Pancreas (tissue), 10 donors: ENCODE results near the gene PBXIP1. TPM values are rescaled to one million over a fixed set of nuclear protein-coding genes. Genes with fewer than 3 reads are reported as not detected.

Experiments used
- ATAC-seq, 4 donors: fragments of 200-7000 bp; cut with Tn5 transposase; one replicate each; pipeline versions ENCODE4 v1.8.0 to v1.9.1; 2020; ENCODE audit warnings: mild to moderate bottlenecking in 4 of 4, moderate library complexity in 4 of 4
- DNase-seq, 6 donors: peaks; one replicate each; pipeline ENCODE4 v3.0.0-alpha.2; 2020
- FAIRE-seq: peaks from 2 replicates; lab custom pipeline; 2012; peaks lifted over from hg19 to GRCh38; lab: Jason Lieb, UNC
- H3K27ac ChIP-seq, 4 donors: fragments of 200-600 bp; sonication (generic); 1 replicate in 3 of 4; 2 replicates in 1 of 4; pipeline versions ENCODE4 v1.5.0 to v1.8.0; 2020
- H3K27me3 ChIP-seq, 4 donors: fragments of 200-600 bp; one replicate each; pipeline ENCODE4 v1.8.0; 2021
- H3K36me3 ChIP-seq, 3 donors: fragments of 200-600 bp; sonication (generic) in 1 of 3; one replicate each; pipeline versions ENCODE4 v1.5.0 to v1.8.0; 2020 to 2021
- H3K4me1 ChIP-seq, 3 donors: fragments of 200-600 bp; one replicate each; pipeline ENCODE4 v1.8.0; 2021
- H3K4me3 ChIP-seq, 4 donors: fragments of 200-600 bp; sonication (generic) in 2 of 4; one replicate each; pipeline versions ENCODE4 v1.5.0 to v1.8.0; 2020 to 2021
- H3K9me3 ChIP-seq, 4 donors: fragments of 200-600 bp; one replicate each; pipeline ENCODE4 v1.8.0; 2021
- CTCF ChIP-seq, 4 donors: fragments of 200-600 bp; sonication (generic) in 3 of 4; IDR thresholded peaks; one replicate each; pipeline versions ENCODE4 v1.5.0 to v1.8.0; 2021; ENCODE audit warnings: antibody characterized with exemption in 4 of 4
- WGBS, 2 donors: extraction: QIAGEN DNeasy Blood & Tissue Kit; methylation state at CpG; one replicate each; pipeline ENCODE4 v1.1.7; 2013; 5-methylcytosine and 5-hydroxymethylcytosine counted together
- intact Hi-C, 3 donors: fragments of 100-400 bp; cut with DNase I; formaldehyde crosslinking; loops; one replicate each; pipeline versions ENCODE4 v1.11.1 to v1.14.2; 2022
- polyA plus RNA-seq, 2 donors: library from polyadenylated mRNA; stranded (reverse); fragments of 200-250 nt; gene quantifications; one replicate each; pipeline ENCODE4 v1.2.3, GENCODE V29; 2013
- total RNA-seq, 6 donors: library from RNA; stranded (reverse); fragmentation: NEBNext Ultra II Directional in 4 of 6; extraction: Animal tissue kit (Norgen Biotek cat#: 25700) in 4 of 6; gene quantifications; one replicate each; pipeline versions ENCODE4 v1.2.1 to v1.2.4, GENCODE V29; 2021 to 2023
- donor health status: healthy with polysubstance abuse.
- donor health status: DM: no; HTN: no; CAD: no; lungs with moderate emphysema.
- donor health status: DM: no; HTN: no; CAD: no.
- donor health status: control.
- donor health status: control.
- donor health status: Bipolar disorder and iron deficiency.
- donor health status: DM: yes; HTN: yes; CAD: no.
- donor health status: DM: no; HTN: no; CAD: no.
- donor health status: DM: no; HTN: no; CAD: no.
- donor health status: DM: yes; HTN: yes; CAD: no.

Gene PBXIP1
- total and polyA plus RNA-seq, 8 donors: 15.6 to 53.1 (median 28.4) TPM

DNA sequence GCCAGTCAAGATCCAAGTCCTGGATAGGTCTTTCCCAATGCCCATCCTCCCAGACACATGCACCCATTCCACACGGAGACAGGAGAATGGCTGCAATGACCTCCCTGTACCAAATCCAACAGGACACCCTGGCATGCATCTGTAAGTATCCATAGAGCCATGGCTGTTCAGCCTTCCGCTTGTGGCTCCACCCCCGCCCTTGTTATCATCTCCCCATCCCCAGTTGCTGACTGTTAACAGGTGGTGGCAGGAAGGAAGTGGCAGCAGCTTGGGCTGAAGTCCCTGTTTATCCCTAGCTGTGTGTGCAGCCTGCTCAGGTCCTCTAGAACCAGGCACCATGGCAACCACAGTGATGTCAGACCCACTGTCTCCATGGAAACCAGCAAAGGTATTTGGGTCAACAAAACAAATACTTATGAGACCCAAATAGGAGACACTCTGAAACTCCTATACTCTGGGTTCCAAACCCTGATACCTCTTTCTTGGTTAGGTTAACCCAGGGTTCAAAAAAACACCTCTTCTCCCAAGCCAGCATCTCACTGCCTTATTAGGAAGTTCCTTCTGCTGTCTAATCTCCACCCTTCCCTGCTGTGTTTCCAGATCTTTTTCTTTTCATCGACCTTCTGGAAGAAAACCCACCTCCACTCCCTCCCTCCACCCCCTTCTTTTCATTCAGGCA, 721 bp downstream of the PBXIP1 start:
- ATAC-seq: peak; percentile 35 to 74 (median 60)
- DNase-seq: peak in 2 of 6 donors; percentile 41 to 59
- TF ChIP-seq CTCF (IDR thresholded peaks at IDR 0.05): no peak

DNA sequence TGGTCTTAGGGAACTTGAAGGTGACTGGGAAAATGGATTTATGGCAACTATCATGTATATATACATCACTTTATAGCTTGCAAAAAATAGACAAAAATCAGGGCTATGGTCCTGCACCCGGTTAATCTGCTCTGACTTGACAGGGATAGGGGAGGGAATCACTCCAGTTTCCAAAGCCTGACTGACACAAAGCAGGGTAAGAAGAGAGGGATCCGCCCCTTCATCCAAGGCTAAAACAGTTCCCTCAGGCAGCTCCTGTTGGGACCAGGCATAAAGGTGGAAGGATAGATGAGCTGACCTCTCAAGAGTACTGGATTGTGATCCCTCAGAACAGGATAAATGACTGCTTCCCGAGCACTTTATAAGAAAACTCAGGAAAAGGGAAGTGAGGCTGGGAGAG, 1.4 kb downstream of the PBXIP1 start:
- ATAC-seq: no peak
- WGBS, 2 donors: 65 to 73% methylated on average over 3 of the region's 3 CpGs
- Histone ChIP-seq H3K36me3 (peaks cover 0 to 3% (median 0%) of the 10 kb centered on the region in 3 donors), H3K27ac (no peak overlapping the region), H3K4me1 (peaks cover 13 to 16% (median 15%) of the 10 kb centered on the region in 3 donors), H3K4me3 (no peak overlapping the region), H3K9me3 (no peaks in the 10 kb centered on the region), H3K27me3 (no peaks in the 10 kb centered on the region)
- FAIRE-seq: no peak
- TF ChIP-seq CTCF (IDR thresholded peaks at IDR 0.05): no peak
- DNase-seq: no peak
- intact Hi-C loops: no loop called here

More for the DNA sequence above, 721 bp downstream of the PBXIP1 start:
- peaks cover 0 to 3% (median 0%) of the 10 kb centered on the region in 3 donors for H3K36me3 ChIP-seq
- FAIRE-seq: no peak
- no peaks in the 10 kb centered on the region for H3K27me3 ChIP-seq
- H3K4me1 ChIP-seq: peaks cover 13 to 16% (median 15%) of the 10 kb centered on the region in 3 donors
- H3K9me3 ChIP-seq: no peaks in the 10 kb centered on the region
- intact Hi-C loops: no loop called here
- H3K27ac ChIP-seq: peak overlapping the region; percentile 61 to 80 (median 75)
- WGBS, 2 donors: 7 to 12% methylated on average over 4 of the region's 4 CpGs
- peak overlapping the region; percentile 8 to 53 (median 36) for H3K4me3 ChIP-seq

DNA sequence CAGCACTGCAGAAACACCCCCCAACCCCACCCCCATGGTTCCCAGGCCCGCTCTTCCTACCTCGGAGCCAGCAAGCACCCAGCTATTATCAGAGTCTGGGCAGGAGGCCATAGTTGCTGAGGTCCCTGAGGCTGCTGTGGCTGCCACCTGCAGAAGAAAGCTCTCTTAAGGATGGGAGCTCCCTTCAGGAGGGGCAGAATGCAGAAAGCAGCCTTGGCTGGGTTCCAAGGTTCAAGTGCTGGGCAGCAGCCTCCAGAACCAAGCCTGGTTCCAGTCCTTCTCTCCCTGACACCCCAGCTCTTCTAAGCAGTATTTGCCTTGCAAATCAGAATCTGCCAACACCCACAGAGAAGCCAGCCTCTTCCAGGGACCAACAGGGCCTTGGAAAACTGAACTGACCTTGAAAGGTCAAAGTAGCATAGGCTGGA, 2.3 kb downstream of the PBXIP1 start:
- no peak for FAIRE-seq
- no peak overlapping the region for H3K27ac ChIP-seq
- no peaks in the 10 kb centered on the region for H3K36me3 ChIP-seq

DNA sequence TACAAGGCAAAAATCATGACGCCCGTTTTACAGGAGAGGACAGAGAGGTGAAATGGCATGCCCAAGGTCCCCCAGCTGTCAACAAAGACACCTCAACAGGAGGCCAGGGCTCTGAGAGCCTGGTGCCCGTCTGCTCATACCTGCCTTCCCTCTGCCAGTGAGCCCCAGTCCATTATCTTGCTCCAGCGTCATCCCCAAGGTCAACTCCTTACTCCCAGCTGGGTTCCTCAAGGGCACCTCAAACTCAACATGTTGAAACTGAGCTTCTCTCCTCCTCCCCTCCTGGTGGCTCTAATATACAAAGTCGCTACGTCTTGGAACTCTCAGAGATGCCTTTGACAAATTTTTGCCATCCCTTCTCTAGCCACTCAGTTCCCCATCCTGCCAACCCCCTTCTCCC, 3.2 kb downstream of the PBXIP1 start:
- no peaks in the 10 kb centered on the region for H3K27me3 ChIP-seq
- H3K4me1 ChIP-seq: peaks cover 13 to 16% (median 15%) of the 10 kb centered on the region in 3 donors
- no peak for DNase-seq
- H3K4me3 ChIP-seq: no peak overlapping the region
- no peaks in the 10 kb centered on the region for H3K36me3 ChIP-seq
- no peak for ATAC-seq
- 66 to 72% methylated on average over 6 of the region's 6 CpGs for WGBS, 2 donors
- no peak for FAIRE-seq
- TF ChIP-seq CTCF (IDR thresholded peaks at IDR 0.05): no peak
- no peak overlapping the region for H3K27ac ChIP-seq
- intact Hi-C loops: no loop called here
- H3K9me3 ChIP-seq: no peaks in the 10 kb centered on the region

More for the DNA sequence above, 2.3 kb downstream of the PBXIP1 start:
- WGBS, 2 donors: 42 to 60% methylated on average over 2 of the region's 2 CpGs
- H3K4me3 ChIP-seq: no peak overlapping the region
- H3K9me3 ChIP-seq: no peaks in the 10 kb centered on the region
- DNase-seq (no peak), ATAC-seq (no peak)
- intact Hi-C loops: no loop called here
- peaks cover 13 to 16% (median 15%) of the 10 kb centered on the region in 3 donors for H3K4me1 ChIP-seq
- no peak for TF ChIP-seq CTCF (IDR thresholded peaks at IDR 0.05)
- no peaks in the 10 kb centered on the region for H3K27me3 ChIP-seq
